SU-DHL-6 (cell line): ENCODE measurements around the gene PCDHA8.
"Not testable (repeated sequence)": the region's sequence is repeated elsewhere in the genome, so short reads cannot be mapped to it uniquely, and the experiment has no call there.

ENCODE experiments used
- H2AFZ ChIP-seq: fragments of 200-600 bp; sonication (generic); 2 replicates; pipeline ENCODE4 v1.6.1; 2014; ENCODE audit warnings: low read depth, mild to moderate bottlenecking, moderate library complexity, mixed read lengths, antibody characterized with exemption, low read length; ENCODE audit not compliant: severe bottlenecking
- H3F3A ChIP-seq: fragments of 200-600 bp; shearing (Covaris generic); 2 replicates; pipeline ENCODE4 v1.6.0; 2016; ENCODE audit warnings: antibody characterized with exemption, mild to moderate bottlenecking; ENCODE audit not compliant: insufficient read depth
- H3K27ac ChIP-seq: fragments of 200-600 bp; sonication (generic); 2 replicates; pipeline ENCODE4 v1.5.1; 2016; ENCODE audit warnings: low read depth, mild to moderate bottlenecking, low read length, moderate library complexity, mixed read lengths
- H3K27me3 ChIP-seq: fragments of 200-600 bp; sonication (generic), shearing (Covaris generic); 2 replicates; pipeline ENCODE4 v1.6.0; 2014; ENCODE audit warnings: mild to moderate bottlenecking, low read length
- H3K36me3 ChIP-seq: fragments of 200-600 bp; sonication (generic); 2 replicates; pipeline ENCODE4 v1.6.1; 2014; ENCODE audit warnings: mild to moderate bottlenecking, low read length, mixed read lengths
- H3K4me2 ChIP-seq: fragments of 300-600, 200-600 bp; shearing (Covaris generic), sonication (generic); 2 replicates; pipeline ENCODE4 v1.6.0; 2014; ENCODE audit warnings: low read length, low read depth, mild to moderate bottlenecking; ENCODE audit not compliant: poor library complexity, severe bottlenecking
- H3K4me3 ChIP-seq: fragments of 200-600 bp; sonication (generic); 2 replicates; pipeline ENCODE4 v1.5.1; 2014; ENCODE audit warnings: antibody characterized with exemption, low read length, mild to moderate bottlenecking, mixed read lengths; ENCODE audit not compliant: insufficient read depth, poor library complexity, severe bottlenecking
- H3K79me2 ChIP-seq: fragments of 200-600 bp; sonication (generic); 2 replicates; pipeline ENCODE4 v1.6.1; 2014; ENCODE audit warnings: mild to moderate bottlenecking, low read length, moderate library complexity; ENCODE audit not compliant: insufficient read depth
- H3K9ac ChIP-seq: fragments of 200-600 bp; sonication (generic); 2 replicates; pipeline ENCODE4 v1.7.0; 2014; ENCODE audit warnings: mild to moderate bottlenecking, low read length
- H3K9me2 ChIP-seq: fragments of 200-600 bp; sonication (generic); replicated peaks from 2 replicates; pipeline ENCODE4 v1.6.1; 2014; ENCODE audit warnings: low read length; ENCODE audit not compliant: insufficient read depth
- H3K9me3 ChIP-seq: fragments of 200-600 bp; sonication (generic); 2 replicates; pipeline ENCODE4 v1.6.1; 2014; ENCODE audit warnings: low read length, mixed read lengths; ENCODE audit not compliant: insufficient read depth
- H4K20me1 ChIP-seq: fragments of 200-600 bp; sonication (generic); 2 replicates; pipeline ENCODE4 v1.6.1; 2014; ENCODE audit warnings: low read depth, mild to moderate bottlenecking, antibody characterized with exemption, low read length, moderate library complexity, mixed read lengths
- CTCF ChIP-seq: fragments of 200-600 bp; sonication (generic); IDR thresholded peaks from one replicate; pipeline ENCODE4 v1.5.1; 2017; ENCODE audit warnings: antibody characterized with exemption, mild to moderate bottlenecking, low read length, moderate library complexity; ENCODE audit not compliant: insufficient read depth, poor library complexity, severe bottlenecking
- EZH2phosphoT487 ChIP-seq: fragments of 200-600 bp; sonication (generic), shearing (Covaris generic); conservative IDR thresholded peaks from 2 replicates; pipeline ENCODE4 v1.6.1; 2018; ENCODE audit warnings: mild to moderate bottlenecking, antibody characterized with exemption, low read length, moderate library complexity, mixed read lengths

PCDHA8 gene

GRCh38 chr5:140842798-140843733, 2.1 kb downstream of the PCDHA8 start:
- Histone ChIP-seq H3K4me3 (no peak overlapping the region), H3K79me2 (no peaks in the 10 kb centered on the region), H3F3A (no peaks in the 10 kb centered on the region), H2AFZ (no peak overlapping the region), H3K27ac (no peak overlapping the region), H3K27me3 (no peaks in the 10 kb centered on the region), H3K9me2 (no peaks in the 10 kb centered on the region), H3K9ac (no peak overlapping the region), H3K9me3 (no peaks in the 10 kb centered on the region), H4K20me1 (no peaks in the 10 kb centered on the region), H3K4me2 (no peak overlapping the region), H3K36me3 (no peaks in the 10 kb centered on the region)
- no peak for TF ChIP-seq EZH2phosphoT487

DNA sequence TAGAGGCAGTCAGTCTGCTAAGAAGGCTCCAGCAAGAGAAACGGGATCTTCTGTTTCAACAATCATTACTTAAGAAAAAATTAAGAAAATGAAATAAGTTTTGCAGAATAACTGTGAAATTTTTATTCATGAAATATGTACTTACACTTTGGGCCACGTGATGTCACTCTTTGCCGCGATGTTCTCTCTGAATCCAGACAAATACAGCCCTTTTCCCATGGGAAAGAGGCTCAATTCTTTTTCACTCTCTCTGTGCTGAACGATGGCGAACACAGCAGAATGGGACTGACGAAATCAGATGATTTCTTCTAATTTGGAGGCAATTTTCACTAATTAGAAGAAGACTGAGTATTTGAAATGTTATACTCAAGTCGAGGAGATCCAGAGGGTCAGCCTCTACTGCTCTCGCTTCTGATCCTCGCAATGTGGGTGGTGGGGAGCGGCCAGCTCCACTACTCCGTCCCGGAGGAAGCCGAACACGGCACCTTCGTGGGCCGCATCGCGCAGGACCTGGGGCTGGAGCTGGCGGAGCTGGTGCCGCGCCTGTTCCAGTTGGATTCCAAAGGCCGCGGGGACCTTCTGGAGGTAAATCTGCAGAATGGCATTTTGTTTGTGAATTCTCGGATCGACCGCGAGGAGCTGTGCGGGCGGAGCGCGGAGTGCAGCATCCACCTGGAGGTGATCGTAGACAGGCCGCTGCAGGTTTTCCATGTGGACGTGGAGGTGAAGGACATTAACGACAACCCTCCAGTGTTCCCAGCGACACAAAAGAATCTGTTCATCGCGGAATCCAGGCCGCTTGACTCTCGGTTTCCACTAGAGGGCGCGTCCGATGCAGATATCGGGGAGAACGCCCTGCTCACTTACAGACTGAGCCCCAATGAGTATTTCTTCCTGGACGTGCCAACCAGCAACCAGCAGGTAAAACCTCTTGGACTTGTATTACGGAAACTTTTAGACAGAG, 7.4 kb downstream of the PCDHA8 start, which contains the start of gene PCDHA9:
PCDHA9 (plus strand) TSS at position 244 of the 964 bp plus-strand sequence; CDS start at position 358, 114 bp downstream.
- not testable (repeated sequence) for H3K4me2 ChIP-seq, H3K9me2 ChIP-seq, H3F3A ChIP-seq, H3K79me2 ChIP-seq, H3K4me3 ChIP-seq, H3K9me3 ChIP-seq, H3K36me3 ChIP-seq, H3K9ac ChIP-seq, H4K20me1 ChIP-seq, H3K27ac ChIP-seq, H2AFZ ChIP-seq, H3K27me3 ChIP-seq

- H3K27me3 ChIP-seq, H3K79me2 ChIP-seq, H3K27ac ChIP-seq, H3K36me3 ChIP-seq, H3K4me3 ChIP-seq, H3K9me3 ChIP-seq, H3K9ac ChIP-seq, H3K4me2 ChIP-seq, H3K9me2 ChIP-seq, H2AFZ ChIP-seq, H3F3A ChIP-seq, H4K20me1 ChIP-seq: not testable (repeated sequence)
Observed at GRCh38 chr5:140849831-140850634, 9.0 kb downstream of the PCDHA8 start.

DNA sequence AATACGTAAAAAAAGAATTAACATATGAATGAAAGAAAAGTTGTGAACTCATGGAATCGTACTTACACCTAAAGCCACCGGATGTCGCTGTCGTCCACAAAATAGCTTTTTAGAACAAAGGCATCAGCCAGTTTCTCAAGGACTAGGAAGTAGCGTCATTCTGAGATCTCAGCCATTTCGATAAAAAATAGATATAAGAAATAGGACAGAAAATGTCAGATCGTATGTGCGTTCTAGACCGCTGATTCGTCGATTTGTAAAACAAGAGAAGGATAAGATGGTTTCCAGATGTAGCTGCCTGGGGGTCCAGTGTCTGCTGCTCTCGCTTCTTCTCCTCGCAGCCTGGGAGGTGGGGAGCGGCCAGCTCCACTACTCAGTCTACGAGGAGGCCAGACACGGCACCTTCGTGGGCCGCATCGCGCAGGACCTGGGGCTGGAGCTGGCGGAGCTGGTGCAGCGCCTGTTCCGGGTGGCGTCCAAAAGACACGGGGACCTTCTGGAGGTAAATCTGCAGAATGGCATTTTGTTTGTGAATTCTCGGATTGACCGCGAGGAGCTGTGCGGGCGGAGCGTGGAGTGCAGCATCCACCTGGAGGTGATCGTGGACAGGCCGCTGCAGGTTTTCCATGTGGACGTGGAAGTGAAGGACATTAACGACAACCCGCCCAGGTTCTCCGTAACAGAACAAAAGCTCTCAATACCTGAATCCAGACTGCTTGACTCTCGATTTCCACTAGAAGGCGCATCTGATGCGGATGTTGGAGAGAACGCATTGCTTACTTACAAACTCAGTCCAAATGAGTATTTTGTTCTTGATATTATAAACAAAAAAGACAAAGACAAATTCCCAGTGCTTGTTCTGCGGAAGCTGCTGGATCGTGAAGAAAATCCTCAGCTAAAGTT, 15.0 kb downstream of the PCDHA8 start, which contains the start of gene PCDHA10:
PCDHA10 (plus strand) TSS at position 126 of the 903 bp plus-strand sequence; CDS start at position 278, 152 bp downstream.
- no peaks in the 10 kb centered on the region for H3K36me3 ChIP-seq
- H3F3A ChIP-seq = no peaks in the 10 kb centered on the region
- H2AFZ ChIP-seq = no peak within 1 kb of the TSS
- H3K4me3 ChIP-seq = no peak within 1 kb of the TSS
- no peak within 1 kb of the TSS for H3K4me2 ChIP-seq
- no peak within 1 kb of the TSS for H3K27ac ChIP-seq
- H4K20me1 ChIP-seq = no peaks in the 10 kb centered on the region
- H3K27me3 ChIP-seq = no peaks in the 10 kb centered on the region
- no peak within 1 kb of the TSS for H3K9ac ChIP-seq
- TF ChIP-seq CTCF (peak; percentile 14), EZH2phosphoT487 (no peak)
- no peaks in the 10 kb centered on the region for H3K9me2 ChIP-seq
- no peaks in the 10 kb centered on the region for H3K9me3 ChIP-seq
- no peaks in the 10 kb centered on the region for H3K79me2 ChIP-seq
